ENCODE measurements around the gene GBP1. TPM values are rescaled to one million over a fixed set of nuclear protein-coding genes. Genes with fewer than 3 reads are reported as not detected.

The GBP1 gene
- total RNA-seq, 1 donor from 2014 or later = 29.0 TPM

Other genes with a start within 250 kb of the GBP1 start
- 28.5 and 36.3 TPM in 2 replicates for gene GTF2B, start 173.6 kb downstream of the GBP1 start, total RNA-seq
- 36.4 and 43.7 TPM in 2 replicates for gene KYAT3, start 72.6 kb downstream of the GBP1 start, total RNA-seq
- gene RBMXL1, start 72.6 kb downstream of the GBP1 start, total RNA-seq = 6.6 and 9.5 TPM in 2 replicates
- 28.5 and 39.4 TPM in 2 replicates for gene GBP3, start 42.3 kb downstream of the GBP1 start, total RNA-seq
- gene GBP2, start 60.9 kb upstream of the GBP1 start, total RNA-seq = 2.2 and 2.7 TPM in 2 replicates
- gene GBP7, start 110.8 kb upstream of the GBP1 start, total RNA-seq = not detected in 2 replicates
- 0.50 and 1.2 TPM in 2 replicates for gene GBP4, start 133.7 kb upstream of the GBP1 start, total RNA-seq
- gene GBP5, start 207.7 kb upstream of the GBP1 start, total RNA-seq = 0.33 TPM in 1 of 2 replicates, not detected in the other

Data from kidney epithelial cell (primary cell).